Thyroid gland (tissue), 4 donors: ENCODE measurements around the gene KCNIP3.

Experiments used
- CTCF ChIP-seq, 6 experiments: fragments of 200-600 bp in 3 of 6; fragments of 450-650 bp in 3 of 6; sonication (generic) in 3 of 6; IDR thresholded peaks; one replicate each; pipeline ENCODE4 v1.5.1; 2016 to 2019; ENCODE audit warnings: antibody characterized with exemption in 6 of 6, mild to moderate bottlenecking in 2 of 6, inconsistent platforms in 1 of 6, moderate library complexity in 1 of 6
- POLR2A ChIP-seq, 2 donors: fragments of 450-650 bp; IDR thresholded peaks; one replicate each; pipeline ENCODE4 v1.6.1; 2017; ENCODE audit warnings: antibody characterized with exemption in 2 of 2, mild to moderate bottlenecking in 2 of 2, moderate library complexity in 1 of 2

GRCh38 chr2:95353055-95353575, 56.0 kb downstream of the KCNIP3 start:
- no peak for TF ChIP-seq CTCF (IDR thresholded peaks at IDR 0.05)
- TF ChIP-seq POLR2A (IDR thresholded peaks at IDR 0.05) = no peak
